DMS 273 treated with DMSO at 0.1 percent for 48 hours (cell line): Measurements from ENCODE around the gene RUNX3.

Experiments
- DNase-seq: peaks from one replicate; lab custom pipeline; 2025; lab: John Stamatoyannopoulos, UW

RUNX3 gene

GRCh38 chr1:24861821-24862727 lies 68.0 kb downstream of the RUNX3 start:
- no peak for DNase-seq

DNA sequence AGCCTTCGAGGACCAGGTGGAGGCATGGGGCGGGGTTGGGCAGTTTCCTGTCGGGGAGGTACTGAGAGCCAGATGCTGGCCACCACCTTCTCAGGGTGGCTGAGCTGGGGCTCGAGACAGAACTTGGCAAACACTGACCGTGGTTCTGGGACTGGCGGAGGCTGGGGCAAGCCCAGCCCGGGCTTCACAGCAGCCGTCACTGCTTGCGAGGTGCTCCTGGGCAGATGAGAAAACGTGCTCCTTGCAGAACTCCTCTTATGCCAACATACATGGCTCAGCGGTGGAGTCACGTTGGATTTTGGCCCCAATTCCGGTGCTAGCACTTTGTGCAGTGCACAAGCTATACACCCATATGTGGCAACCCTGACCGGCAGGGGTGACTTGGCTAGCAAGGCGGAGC lies 69.2 kb downstream of the RUNX3 start:
- DNase-seq: no peak

- no peak for DNase-seq
These were observed 70.7 kb downstream of the RUNX3 start for GRCh38 chr1:24859063-24860010.

DNA sequence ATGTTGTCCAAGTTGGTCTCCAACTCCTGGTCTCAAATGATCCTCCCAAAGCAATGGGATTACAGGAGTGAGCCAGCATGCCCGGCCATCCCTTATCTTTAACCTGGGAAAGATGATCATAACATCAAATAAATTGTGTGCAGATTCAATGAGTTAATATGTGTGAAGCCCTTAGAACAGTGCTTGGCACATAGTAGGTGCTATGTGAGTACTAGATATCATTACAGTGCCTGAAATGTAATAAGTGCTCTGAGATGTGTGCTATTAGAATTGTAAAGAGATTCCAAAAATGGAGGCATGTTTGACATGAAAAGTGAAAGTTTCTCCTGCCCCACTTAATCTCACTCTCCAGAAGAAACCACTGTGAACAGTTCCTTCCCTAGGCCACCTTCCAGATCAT lies 71.8 kb downstream of the RUNX3 start:
- DNase-seq: no peak

GRCh38 chr1:24857507-24858133 lies 72.5 kb downstream of the RUNX3 start:
- no peak for DNase-seq

DNA sequence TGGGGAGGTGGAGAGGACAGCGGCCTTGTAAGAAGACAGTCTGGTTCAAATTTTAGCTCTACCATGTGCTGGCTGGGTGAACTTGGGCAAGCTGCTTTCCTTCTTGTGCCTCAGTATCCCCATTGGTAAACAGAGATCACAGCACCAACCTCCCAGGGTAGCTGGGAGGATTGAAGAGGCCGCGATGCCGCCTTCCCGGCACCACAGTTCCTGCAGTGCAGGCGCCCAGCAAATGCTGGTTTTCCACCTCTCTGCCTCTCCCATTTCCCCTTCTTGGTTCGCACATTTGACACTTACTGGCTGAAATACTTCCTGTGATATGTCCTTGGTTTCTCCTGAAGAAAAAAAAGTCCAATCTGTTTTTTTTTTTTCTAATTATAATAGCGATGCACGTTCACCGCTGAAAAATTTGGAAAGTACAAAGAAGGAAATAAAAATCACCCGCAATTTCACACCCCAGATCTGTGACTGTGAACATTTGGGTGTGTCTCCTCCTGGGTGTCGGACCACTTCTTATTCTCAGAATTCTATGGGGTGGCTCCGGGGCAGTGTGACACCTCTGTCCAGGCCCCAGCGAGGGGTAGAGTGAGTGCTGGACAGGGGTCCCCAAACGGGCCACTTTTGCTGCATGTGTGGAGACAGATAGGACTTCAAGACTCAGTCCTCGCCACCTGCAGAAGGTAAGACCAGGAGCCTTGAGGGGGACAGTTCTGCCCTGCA lies 73.1 kb downstream of the RUNX3 start:
- no peak for DNase-seq

- no peak for DNase-seq
These were observed 74.6 kb downstream of the RUNX3 start for GRCh38 chr1:24855474-24855873.

DNA sequence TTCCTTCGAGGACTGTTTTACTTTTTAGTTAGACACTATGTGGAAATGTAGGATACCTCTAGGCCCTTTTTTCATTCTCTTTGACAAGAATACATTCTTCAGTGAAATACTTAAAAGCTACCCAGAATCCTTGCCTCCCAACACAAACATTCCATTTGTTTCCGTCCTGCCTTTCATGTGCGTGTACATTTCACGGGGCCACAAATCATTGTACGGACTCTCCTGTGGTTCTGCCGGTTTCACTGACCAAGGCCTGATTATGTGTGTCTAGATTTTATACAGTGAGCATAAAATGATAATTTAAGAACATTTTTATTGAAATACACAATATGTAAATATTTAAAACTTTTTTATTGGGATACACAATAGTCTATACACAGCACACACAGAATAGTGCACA lies 76.4 kb downstream of the RUNX3 start:
- DNase-seq: no peak

DNA sequence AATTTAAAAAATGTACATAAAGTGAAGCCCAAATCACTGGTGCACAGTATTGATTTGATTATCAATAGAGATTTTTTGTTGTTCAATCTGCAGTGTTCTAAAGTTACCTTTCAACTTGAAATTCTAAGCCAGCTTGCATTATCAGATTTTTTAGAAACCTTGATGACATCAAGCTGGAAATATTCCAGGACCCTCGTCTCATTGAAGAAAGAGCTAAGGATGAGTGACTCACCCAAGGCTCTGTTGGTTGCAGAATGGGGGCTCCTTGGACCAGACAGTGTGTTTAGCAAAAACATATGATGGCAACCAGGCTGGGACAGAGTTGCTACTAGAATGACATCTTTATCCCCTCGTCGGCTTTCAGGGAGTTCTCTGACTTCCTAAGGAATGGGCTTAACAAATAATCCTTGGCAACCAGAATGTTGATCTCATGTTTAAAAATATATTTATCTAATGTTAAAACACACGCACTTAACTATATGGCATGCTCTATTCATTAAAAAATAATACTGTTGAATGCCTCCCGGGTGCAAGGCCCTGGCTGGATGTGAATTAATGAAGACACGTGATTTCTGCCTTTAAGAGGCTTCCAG lies 79.7 kb downstream of the RUNX3 start:
- DNase-seq: no peak

GRCh38 chr1:24849672-24850295 lies 80.3 kb downstream of the RUNX3 start:
- DNase-seq: no peak
